ENCODE data around the gene TTBK1.

TTBK1 gene

DNA sequence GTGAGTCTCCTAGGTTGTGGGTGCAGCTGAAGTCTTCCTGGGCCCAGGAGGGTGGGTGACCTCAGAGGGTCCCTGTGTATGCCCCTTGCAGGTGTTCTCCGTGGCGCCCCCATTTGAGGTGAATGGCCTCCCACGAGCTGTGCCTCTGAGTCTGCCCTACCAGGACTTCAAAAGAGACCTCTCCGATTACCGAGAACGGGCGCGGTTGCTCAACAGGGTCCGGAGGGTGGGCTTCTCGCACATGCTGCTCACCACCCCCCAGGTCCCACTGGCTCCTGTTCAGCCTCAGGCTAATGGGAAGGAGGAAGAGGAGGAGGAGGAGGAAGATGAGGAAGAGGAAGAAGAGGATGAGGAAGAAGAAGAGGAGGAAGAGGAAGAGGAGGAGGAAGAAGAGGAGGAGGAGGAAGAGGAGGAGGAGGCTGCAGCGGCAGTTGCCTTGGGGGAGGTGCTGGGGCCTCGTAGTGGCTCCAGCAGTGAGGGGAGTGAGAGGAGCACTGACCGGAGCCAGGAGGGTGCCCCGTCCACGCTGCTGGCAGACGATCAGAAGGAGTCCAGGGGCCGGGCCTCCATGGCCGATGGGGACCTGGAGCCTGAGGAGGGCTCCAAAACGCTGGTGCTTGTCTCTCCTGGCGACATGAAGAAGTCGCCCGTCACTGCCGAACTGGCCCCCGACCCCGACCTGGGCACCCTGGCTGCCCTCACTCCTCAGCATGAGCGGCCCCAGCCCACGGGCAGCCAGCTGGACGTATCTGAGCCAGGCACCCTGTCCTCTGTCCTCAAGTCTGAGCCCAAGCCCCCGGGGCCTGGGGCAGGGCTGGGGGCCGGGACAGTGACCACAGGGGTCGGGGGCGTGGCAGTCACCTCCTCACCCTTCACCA is 39.6 kb downstream of the TTBK1 start:
- DNase-seq (ENCODE audit: extremely low spot score, insufficient read length, low read depth) (no peak), FAIRE-seq (no peak)

DNA sequence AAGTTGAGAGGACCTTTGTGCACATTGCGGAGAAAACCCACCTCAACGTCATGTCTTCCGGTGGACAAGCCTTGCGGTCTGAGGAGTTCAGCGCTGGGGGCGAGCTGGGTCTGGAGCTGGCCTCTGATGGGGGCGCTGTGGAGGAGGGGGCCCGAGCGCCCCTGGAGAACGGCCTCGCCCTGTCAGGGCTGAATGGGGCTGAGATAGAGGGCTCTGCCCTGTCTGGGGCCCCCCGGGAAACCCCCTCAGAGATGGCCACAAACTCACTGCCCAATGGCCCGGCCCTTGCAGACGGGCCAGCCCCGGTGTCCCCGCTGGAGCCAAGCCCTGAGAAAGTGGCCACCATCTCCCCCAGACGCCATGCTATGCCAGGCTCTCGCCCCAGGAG is 40.2 kb downstream of the TTBK1 start:
- no peak for FAIRE-seq
- no peak for DNase-seq (ENCODE audit: extremely low spot score, insufficient read length, low read depth)

DNA sequence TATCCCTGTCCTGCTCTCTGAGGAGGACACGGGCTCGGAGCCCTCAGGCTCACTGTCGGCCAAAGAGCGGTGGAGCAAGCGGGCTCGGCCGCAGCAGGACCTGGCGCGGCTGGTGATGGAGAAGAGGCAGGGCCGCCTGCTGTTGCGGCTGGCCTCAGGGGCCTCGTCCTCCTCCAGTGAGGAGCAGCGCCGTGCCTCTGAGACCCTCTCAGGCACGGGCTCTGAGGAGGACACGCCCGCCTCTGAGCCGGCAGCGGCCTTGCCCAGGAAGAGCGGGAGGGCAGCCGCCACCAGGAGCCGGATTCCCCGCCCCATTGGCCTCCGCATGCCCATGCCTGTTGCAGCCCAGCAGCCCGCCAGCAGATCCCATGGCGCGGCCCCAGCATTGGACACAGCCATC is 40.6 kb downstream of the TTBK1 start:
- DNase-seq (ENCODE audit: extremely low spot score, insufficient read length, low read depth) (no peak), FAIRE-seq (no peak)

DNA sequence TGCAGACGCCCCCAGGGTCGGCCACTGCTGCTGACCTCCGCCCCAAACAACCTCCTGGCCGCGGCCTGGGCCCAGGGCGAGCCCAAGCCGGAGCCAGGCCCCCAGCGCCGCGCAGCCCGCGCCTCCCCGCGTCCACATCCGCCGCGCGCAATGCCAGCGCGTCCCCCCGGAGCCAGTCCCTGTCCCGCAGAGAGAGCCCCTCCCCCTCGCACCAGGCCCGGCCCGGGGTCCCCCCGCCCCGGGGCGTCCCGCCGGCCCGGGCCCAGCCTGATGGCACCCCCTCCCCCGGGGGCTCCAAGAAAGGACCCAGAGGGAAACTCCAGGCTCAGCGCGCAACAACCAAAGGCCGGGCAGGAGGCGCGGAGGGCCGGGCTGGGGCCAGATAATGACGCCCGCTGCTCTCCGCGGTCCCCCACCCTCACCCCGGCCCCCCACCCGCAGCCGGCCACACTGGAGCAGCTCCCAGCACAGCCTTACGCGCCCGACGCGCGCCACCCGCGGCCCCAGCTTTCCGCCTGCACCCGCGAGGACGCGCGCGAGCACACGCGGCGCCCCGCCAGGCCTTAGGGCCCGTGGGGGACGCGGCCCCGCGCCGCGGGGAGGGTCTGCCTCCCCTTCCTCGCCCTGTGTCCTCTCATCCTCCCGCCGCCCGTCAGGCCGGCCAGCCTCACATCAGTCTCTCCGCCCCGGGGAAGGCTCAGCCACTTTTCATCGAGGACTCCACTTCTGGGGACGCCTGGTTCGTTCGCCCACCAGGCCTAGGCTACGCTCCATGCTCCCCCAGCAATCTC is 41.9 kb downstream of the TTBK1 start:
- FAIRE-seq = no peak
- no peak for DNase-seq (ENCODE audit: extremely low spot score, insufficient read length, low read depth)

DNA sequence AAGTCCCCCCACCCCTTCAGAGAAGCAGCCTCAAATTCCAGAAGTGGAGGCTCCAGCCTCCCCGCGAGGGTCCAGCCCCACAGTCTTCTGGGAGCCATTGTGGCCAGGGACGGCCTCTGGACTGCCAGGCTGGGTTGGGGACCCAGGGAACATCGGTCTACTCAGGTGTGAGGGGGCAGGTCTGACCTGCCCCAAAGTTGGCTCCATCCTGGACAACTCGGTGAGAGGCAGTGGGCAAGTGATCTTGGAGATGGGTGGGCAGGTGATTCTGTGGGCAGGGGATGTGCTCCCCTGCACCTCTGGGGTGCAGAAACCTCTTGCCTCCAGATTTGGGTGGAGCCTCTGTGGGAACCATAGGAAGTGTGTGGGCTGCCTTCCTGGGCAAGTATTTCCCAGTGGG is 42.6 kb downstream of the TTBK1 start:
- no peak for DNase-seq (ENCODE audit: extremely low spot score, insufficient read length, low read depth)
- FAIRE-seq = no peak

DNA sequence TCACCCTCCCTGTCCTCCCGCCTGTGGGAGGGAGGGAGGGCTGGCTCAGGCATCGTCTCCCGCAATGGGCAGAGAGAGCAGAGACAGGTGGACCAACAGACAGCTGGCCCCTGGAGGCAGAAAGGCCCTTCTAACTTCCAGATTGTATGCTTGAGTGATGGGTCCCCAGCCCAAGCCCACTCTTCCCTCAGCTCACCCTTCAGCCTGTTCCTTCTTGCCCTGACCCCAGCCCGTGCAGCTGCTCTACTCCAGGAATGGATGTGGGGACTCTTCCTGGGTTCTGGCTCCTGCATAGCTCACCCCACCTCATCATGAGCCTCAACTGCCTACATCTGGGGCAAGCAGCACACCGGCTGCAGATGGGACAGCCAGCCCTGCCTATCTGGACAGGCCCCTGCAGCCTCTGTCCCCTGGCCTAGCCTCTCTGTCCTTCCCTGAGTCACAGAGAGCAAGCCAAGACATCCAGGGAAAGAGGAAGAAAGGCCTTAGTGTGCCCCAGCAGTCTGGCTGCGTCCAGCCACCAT is 43.2 kb downstream of the TTBK1 start:
- no peak for DNase-seq (ENCODE audit: extremely low spot score, insufficient read length, low read depth)
- FAIRE-seq = no peak

DNA sequence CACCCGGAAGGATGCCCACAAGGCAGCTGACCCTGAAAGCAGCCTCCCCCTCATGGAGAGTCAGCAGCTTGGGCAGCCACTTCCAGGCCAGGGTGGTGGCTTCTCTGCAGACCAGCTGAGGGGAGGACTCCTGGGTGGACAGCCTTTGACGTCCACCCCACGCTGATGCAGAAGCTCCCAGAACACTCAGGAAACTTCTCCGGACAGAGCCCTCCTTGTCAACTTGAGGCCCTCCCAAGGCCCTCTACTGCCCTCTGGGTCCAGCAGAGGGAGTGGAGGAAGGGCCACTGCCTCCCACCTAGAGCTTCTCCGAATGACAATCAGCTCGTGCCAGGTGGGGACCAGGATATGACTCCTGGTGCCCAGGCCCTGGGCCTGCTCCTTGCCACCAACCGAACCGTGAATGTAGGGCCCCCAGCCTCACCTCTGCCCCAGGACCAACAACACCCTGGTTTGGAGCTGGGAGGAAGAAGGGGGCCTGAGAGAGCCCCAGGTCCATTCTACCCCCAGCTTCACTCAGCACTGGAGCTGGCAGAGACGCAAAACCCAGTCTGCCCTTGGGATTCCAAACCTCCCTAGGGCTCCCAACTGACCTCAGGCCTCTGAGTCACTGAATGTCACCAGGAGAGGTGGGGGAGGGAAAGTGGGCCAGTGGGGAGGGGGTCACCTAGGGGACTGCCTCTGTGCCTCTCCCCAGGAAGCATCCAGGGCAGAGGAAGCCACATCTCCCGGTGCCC is 43.9 kb downstream of the TTBK1 start:
- FAIRE-seq = no peak

DNA sequence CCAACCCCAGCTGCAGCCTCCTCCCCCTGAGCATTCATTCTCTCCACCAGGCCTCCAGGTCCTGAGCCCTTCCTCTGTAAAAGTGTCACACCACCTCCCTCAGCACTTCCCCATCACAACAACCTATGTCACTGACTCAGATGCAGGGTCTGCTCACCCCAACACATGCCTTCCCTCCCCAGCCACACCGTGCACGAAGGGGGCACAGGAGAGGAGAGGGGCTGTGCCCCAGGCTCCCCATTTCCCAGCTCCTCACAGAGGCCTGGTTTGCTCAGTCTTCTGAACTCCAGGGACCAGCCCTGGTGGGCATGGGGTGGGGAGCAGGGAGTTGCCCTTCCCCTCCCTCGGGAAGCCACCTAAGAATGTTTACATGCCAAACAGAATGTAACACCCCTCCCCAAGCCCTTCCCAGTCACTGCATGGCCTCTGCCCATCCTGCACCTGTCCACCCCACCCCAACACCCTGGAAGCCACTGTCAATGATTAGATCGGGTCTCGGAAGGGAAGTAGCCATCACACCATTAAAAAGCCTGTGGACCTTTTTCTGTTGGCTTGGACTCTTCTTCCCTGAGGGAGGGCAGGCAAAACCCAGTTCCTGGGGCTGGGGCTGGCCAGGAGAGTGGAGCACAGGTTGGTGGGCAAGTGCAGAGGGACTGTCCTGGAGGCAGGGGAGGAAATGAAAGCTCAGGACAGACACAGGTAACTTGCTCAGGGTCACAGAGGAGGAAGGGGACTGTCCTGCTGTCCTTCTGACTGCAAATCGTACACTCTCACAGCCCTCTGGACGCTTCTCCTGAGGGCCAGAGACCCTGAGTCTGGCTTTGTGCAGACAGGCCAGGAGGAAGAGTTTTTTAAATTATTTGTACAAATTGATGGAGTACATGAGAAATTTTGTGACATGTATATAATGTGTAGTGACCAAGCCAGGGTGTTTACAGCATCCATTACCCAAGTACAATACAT is 44.7 kb downstream of the TTBK1 start:
- FAIRE-seq (no peak), DNase-seq (ENCODE audit: extremely low spot score, insufficient read length, low read depth) (no peak)

More for the DNA sequence above, 43.9 kb downstream of the TTBK1 start:
- DNase-seq (ENCODE audit: extremely low spot score, insufficient read length, low read depth) = no peak

DNA sequence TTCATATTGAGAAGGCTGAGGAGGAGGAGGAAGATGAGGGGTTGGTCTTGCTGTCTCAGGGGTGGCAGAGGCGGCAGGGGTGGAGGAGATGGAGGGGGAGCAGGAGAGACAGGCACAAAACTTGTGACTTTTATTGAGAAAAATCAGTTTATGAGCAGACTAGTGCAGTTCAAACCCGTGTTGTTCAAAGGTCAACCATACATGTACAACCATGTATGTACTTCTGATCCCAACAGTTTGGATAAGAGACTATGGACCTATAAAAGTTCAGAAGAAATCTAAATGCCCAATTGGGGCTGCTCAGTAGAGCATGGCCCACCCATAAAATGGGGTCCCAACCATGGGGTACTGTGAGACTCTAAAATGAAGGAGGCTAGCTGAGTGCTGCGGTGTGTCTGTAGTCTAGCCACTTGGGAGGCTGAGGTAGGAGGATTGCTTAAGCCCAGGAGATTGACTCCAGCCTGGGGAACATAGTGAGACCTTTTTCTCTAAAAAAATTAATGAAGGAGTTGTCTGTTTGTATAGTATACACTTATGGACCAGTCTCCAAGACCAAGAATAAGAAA is 47.1 kb downstream of the TTBK1 start:
- FAIRE-seq = no peak

DNA sequence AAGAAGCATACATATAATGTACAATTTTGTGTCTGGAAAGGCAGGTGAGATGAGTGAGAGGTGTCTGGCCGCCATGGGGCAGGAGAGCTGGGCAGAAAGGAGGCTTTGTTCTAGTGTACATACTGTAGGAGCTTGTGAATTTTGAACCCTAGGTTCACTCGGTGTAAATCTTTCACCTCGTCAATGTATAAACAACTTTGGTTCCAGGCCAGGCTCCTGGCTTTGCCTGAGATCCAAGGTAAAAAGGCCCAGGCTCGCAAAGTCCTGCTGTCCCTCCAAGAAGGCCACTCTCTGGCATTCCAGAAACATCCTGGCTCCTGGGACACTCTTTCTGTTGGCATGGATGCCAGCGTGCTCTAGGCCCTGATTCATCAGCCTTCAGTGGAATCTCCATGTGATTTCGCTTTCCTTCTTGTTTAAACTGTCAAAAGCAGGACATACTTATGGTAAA is 47.6 kb downstream of the TTBK1 start:
- no peak for DNase-seq (ENCODE audit: extremely low spot score, insufficient read length, low read depth)
- FAIRE-seq = no peak

More for the DNA sequence above, 47.1 kb downstream of the TTBK1 start:
- no peak for DNase-seq (ENCODE audit: extremely low spot score, insufficient read length, low read depth)

DNA sequence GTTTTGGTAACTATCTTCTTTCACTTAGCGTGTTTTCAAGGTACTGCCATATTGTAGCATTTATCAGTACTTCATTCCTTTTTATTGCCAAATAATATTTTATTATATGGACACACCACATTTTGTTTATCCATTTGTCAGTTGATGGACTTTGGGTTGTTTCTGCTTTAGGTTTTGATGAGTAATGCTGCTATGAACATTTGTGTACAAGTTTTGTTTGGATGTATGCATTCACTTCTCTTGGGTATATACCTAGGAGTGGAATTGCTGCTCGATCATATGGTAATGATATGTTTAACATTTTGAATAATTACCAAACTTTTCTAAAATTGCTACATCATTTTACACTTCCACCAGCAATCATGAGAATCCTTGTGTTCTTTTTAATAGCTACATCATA is 48.4 kb downstream of the TTBK1 start:
- DNase-seq (ENCODE audit: extremely low spot score, insufficient read length, low read depth) (no peak), FAIRE-seq (no peak)

DNA sequence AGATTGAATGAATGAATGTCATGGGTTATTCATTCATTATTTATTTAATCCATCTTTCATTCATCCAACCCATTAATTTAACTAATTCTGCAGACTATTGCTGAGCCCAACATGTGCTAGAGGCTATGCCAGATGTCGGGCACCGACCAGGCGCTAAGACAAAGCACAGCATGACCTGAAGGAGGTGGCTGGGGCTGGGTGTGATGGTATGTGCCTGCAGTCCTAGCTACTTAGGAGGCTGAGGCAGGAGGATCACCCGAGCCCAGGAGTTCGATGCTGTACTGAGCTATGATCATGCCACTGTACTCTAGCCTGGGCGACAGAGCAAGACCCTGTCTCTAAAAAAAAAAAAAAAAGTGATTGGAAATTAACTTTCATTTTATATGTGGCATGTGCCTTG is 49.1 kb downstream of the TTBK1 start:
- FAIRE-seq (no peak), DNase-seq (ENCODE audit: extremely low spot score, insufficient read length, low read depth) (no peak)

DNA sequence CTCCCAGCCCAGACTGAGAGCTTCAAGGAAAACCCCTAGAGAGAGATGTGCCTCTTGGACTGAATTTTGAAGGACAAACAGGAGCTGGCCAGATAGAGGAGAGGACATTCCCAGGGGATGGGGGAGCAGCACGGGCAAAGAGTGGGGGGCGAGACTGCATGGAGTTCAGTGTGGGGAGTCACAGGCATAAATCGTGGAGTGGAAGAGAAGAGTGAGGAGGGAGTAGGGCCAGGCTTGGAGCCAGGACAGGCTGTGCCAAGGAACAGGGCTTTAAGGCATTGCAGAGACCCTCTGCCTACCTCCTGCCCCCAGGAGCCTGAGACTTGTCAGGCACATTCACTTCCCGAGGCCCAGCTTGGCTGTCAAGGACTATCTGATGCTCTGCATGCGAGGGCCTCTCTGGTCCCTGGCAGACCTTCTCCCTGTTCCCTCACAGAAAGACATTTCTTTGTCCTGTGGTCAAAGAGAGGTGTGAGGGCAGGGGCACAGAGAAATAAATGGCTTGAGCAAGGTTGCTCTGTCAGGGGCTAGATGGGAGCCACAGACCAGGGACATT is 49.6 kb downstream of the TTBK1 start:
- FAIRE-seq (no peak), DNase-seq (ENCODE audit: extremely low spot score, insufficient read length, low read depth) (no peak)

DNA sequence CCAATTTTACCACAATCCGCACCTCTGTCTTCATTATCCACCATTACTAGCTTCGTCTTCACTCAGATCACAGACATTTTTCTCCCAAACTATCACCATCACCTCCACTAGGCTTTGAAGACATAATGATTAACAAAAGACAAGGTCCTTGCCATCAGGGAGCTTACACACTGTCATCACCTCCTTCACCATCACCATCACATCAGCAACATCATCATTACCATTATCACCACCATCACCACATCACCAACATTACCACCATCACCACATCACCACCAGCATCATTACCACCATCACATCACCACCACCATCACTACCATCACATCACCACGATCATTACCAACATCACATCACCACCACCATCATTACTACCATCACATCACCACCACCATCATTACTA is 50.4 kb downstream of the TTBK1 start:
- DNase-seq (ENCODE audit: extremely low spot score, insufficient read length, low read depth) (no peak), FAIRE-seq (no peak)

DNA sequence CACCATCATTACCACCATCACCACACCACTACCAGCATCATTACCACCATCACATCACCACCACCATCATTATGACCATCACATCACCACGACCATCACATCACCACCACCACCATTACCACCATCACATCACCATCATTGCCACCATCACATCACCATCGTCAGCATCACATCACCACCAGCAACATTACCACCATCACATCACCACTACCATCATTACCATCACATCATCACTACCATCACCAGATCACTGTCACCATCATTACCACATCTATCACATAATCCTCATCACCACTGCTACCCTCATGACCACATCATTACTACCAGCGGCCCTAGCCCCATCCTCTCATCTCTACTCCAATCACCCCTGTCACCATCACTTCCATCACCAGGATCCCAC is 51.3 kb downstream of the TTBK1 start:
- DNase-seq (ENCODE audit: extremely low spot score, insufficient read length, low read depth) (no peak), FAIRE-seq (no peak)

DNA sequence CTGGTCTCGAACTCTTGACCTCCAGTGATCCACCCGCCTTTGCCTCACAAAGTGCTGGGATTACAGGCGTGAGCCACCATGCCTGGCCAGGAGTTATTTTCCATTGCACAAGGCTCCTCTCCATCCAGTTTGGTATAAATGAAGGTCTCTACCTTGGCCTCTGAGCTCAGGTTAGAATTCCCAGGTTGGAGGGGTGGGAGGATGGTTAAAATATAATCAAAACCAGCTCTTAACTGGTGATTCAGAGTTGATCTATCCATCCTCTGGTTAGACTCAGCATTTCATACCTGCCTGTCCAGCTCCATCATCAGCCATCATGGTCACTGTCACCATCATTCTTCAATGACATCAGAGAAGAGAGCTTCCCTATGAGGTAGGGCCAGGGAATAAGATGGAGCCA is 52.2 kb downstream of the TTBK1 start:
- FAIRE-seq = no peak
- DNase-seq (ENCODE audit: extremely low spot score, insufficient read length, low read depth) = no peak

DNA sequence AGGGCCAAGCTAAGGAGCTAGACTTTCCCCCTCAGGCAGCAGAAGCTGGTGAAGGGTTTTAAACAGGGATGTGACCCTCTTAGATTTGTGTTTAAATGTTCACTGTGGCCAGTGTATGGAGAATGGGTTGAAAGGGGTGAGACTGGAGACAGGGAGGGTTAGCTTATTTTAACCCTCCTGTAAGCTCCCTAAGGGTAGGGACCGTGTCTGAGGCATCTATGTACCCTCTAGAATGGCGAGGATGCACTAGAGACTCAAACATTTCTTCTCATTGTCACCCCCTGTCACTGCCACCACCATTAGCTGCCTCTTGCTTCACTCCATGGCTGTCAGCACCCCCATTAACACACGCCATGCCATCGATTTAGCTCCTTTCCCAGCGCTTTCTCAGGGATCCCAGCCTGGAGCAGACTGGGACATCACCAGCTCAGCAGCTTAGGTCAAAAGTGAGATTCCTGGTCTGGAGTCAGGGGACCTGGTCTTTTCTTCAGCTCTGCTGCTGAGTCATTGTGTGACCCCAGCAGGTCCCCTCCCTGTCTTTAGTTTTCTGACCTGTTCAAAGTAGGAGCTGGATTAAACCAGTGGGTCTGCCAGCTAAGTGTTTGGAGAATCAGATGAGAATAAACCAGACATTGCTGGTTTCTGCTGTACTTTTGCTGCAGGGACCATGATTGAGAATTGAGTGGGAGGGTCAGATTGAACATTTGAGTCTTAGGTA is 53.7 kb downstream of the TTBK1 start:
- no peak for DNase-seq (ENCODE audit: extremely low spot score, insufficient read length, low read depth)
- no peak for FAIRE-seq
